ENCODE results near the gene IGFL1.
"Not testable (repeated sequence)": the region's sequence is repeated elsewhere in the genome, so short reads cannot be mapped to it uniquely, and the experiment has no call there.

Gene IGFL1

DNA sequence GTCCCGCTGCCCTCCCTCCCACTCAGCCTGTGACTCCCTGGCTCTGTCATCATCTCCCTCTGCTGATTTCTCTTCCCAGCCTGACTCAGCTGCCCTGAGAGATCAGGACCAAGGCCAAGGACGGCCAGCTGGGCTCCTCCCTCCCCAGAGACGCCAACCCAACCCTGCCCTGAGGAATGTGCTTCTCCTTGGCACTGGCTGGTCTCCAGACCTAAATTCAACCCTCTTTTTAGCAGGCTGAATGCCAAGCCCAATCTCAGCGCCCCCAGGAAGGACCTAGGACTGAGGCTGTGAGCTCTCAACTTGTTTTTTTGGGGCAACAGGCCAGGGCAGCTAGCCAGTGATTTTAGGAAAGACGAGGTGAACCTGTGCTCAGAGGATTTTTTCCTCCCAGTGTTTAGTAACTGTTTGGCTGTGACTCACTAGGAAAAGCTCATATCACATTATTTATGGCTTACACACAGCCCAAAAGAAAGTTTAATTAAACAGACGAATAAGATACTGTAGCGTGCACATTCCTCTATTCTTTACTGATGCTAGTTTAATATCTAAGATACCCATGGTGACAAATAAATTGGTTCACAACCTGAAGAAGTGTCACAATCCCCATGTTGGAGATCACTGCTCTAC, 7.4 kb upstream of the IGFL1 start:
- in situ Hi-C loops (cut with MboI; ENCODE audit: low sequenced_read_pairs): no loop called here

DNA sequence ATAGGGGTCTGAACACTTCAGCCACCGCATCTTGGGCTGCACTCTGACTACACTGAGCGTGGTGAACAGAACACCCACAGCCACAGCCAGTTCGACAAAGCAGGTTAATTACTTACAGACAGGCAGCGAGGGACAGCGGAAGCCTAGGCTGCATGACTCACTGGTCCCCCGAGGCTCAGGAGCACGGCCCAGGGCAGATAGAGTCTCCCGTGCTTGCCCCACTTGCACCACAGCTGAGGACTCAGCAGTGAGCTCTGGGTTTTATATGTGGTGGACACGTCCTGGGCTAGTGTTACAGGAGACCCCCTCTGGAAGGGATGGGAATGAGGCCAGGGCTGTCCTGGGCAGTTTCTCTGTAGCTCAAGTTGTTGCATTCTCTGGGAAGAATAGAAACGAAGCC, 5.8 kb upstream of the IGFL1 start:
- in situ Hi-C loops (cut with MboI; ENCODE audit: low sequenced_read_pairs): not testable (repeated sequence)

DNA sequence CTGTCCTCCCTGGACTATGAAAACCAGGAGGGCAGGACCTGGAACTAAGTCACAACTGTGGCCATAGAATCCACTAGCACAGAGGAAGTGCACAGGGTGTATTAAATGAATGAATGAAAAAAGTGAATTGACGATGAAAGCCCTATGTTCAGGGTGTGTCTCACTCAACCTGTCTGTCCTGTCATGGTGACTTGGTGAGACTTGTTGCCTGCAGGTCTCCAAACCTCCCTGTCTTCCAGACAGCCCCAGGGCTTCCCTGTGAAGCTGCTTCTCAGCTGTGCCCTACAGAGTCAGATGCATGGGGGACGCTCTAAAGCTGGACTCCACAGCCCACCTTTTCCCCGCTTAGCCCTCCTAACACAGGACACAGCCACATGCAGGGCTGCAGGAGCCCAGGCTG, 4.8 kb upstream of the IGFL1 start:
- in situ Hi-C loops (cut with MboI; ENCODE audit: low sequenced_read_pairs): no loop called here

DNA sequence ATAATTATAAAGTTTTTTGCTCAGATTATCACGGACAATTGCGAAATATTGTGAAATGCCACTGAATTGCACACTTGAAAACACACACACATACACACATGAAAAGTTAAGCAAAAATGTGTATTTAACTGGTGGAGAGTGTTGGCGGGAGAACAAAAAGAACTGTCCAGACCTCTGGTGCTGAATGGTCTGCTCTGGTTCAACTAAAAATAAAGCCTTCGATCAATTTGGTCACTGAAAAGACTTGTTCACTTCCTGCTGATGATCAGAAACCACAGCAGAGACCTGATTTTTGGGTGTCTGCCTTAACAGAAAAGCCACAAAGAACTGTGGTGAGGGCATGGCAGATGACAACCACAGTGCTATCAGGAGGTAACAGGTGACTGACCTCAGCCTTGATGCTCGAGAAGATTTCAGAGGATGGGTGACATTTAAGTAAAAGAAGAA, 4.0 kb upstream of the IGFL1 start:
- in situ Hi-C loops (cut with MboI; ENCODE audit: low sequenced_read_pairs): no loop called here

DNA sequence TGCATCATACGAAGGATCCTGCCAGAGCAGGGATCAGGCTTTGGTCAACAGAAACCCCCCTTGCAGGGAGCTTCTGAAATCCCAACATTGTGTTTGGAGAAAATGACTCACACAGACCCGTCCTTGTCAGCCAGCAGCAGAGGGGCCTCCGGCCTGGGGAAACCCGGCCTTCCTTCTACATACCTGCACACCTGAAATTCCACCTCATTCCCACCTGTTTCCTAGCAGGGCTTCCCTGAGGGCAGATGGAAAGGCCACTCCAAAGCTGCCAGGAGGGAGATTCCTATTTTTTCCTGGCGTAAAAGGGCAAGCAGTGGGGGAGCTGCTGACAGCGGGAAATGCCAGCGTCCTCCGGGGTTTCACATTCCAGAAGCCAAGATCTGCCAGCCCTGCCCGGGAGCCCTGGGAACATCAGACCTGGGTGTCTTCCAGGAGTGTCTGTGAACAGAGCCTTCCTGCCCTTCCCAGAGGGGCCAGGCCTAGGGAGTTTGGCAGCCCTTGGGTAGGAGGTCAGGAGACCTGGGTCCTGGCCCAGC, 3.0 kb upstream of the IGFL1 start:
- in situ Hi-C loops (cut with MboI; ENCODE audit: low sequenced_read_pairs): no loop called here

DNA sequence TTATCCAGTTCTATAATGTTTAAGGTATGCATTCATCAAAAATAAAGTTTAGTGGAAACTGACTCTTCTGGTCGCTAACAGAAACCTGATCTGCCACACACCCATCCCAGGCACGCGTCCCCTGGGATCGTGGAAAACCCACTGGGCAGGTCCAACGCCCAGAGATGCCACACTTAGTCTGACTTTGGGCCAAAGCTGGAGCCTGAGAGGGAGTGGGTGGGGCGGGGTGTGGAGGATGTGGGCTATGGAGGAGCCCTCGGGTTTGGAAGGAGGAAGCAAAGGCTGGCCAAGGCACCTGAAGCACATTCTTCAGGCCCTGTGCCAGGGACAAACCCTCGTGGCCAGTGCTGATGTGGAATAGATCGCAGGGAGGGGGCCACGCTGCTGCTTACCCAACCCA, 2.5 kb downstream of the IGFL1 start:
- in situ Hi-C loops (cut with MboI; ENCODE audit: low sequenced_read_pairs): no loop called here

DNA sequence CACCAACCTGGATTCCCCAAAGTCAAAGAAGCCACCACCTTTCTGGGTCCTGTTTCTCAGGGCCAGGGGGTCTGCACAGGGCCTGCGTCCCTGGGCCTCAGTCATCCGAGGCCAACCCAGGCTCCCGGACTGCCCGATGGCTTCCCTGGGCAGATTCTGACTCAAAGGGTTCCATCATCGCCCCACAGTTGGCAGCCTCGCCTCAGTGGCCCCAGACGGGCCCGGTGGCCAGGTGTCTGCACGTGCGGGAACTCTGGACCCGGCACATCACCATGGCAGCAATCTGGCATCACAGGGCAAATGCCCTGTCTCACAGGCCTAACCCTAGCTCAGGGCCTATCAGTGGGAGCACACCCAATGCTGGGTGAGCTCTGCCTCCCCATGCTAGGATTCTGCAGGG, 2.9 kb downstream of the IGFL1 start:
- in situ Hi-C loops (cut with MboI; ENCODE audit: low sequenced_read_pairs): no loop called here

DNA sequence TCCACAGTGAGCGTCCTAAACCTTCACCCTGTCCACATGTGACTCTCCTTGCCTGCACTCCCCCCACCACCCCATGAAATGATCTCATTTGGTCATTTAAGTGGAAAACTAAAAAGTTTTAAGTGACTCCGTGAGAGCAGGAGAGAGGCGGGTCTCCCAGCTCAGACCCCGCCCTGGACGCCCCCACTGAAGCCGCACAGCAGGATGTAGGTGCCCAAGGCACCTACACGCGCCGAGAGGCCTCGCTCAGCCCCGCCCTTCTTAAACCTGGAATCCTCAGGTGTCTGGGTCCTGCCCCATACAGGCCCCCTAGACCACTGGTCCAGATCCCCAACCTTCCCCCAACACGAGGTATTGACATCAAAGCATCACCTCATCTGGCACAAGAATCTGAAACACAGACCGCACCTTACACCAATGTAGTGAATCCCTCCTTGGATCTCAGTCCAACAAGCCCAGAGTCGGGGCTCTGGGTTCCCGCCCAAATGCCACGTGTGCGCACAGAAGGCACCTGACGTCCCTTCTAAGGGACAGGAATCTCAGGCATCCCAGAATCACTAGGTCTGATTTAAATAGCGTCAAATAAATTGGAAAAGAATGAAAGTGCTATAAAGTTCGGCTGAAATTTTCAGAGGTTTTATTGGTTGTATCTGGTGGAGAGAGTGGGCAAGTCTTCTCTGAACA, 3.5 kb downstream of the IGFL1 start:
- in situ Hi-C loops (cut with MboI; ENCODE audit: low sequenced_read_pairs): no loop called here

DNA sequence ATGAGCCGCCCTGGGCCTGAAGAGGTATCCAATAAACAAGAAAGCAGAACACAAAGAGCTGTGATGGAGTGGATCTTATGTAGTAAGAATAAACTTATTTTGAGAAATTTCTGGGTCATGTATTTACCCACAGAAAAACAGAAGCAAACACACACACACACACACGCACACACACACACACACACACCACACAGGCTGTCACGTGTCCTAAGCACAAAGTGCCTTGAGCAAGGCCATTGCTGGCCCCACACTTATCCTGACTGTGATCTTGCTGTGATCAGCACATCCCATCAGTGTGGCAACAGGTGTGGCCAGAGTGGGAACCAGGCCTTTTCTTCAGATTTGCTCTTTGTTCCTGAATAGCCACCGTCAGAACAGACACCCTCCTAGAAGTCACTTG, 4.3 kb downstream of the IGFL1 start:
- in situ Hi-C loops (cut with MboI; ENCODE audit: low sequenced_read_pairs): not testable (repeated sequence)

DNA sequence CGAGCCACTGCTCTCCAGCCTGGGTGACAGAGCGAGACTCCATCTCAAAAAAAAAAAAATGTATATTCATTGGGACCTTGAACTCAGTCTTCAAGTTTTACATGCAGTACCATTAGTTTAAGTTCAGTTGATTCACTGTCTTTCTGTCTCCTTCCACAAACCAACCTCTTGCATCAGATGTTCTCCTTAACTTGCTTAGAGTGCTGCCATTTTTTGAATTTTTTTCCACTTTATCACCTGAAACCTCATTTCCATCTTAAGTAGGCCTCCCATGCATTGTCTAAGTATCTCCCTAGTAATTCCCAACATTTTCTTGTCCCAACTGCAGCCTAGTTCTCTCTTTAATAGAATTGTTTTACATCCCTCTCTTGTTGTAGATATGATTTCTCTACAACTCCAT, 8.6 kb downstream of the IGFL1 start:
- in situ Hi-C loops (cut with MboI; ENCODE audit: low sequenced_read_pairs): not testable (repeated sequence)

DNA sequence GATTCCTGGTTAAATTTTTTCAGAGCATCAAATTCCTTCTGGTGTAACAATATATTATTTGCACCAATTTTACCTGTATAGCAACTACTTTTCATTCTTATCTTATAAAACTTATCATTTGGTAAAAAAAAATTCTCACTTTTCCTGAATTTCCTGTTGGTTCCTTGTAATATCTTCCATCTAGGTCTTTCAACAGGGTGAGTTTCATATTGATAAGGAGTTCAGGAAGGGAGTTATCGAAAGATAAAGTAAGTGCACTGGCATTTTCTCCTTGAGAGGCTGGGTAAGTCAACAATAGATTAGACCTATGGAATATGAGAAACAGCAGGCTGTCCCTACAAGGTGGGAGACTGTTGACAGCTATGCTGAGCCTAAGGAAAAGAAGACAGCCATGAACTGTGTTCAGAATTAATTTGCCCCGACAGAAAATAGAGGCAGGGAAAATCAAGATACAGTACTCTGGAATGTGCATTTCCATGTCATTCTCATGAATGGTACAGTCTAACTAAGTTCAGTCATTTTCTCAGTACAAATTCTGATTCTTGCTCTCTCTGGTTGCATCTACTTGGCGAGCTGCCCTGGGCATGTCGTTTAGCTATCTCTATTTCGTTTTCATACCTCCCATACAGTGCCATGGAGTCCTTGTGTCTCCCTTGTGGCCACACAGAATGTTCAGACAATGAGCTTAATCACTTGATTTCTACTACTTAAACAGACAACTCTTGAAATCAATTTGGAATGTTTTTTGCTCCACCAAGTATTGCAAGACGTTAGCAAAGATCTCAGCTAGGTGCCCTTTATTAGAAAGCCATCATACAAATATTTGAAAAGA, 9.9 kb downstream of the IGFL1 start:
- in situ Hi-C loops (cut with MboI; ENCODE audit: low sequenced_read_pairs): no loop called here

DNA sequence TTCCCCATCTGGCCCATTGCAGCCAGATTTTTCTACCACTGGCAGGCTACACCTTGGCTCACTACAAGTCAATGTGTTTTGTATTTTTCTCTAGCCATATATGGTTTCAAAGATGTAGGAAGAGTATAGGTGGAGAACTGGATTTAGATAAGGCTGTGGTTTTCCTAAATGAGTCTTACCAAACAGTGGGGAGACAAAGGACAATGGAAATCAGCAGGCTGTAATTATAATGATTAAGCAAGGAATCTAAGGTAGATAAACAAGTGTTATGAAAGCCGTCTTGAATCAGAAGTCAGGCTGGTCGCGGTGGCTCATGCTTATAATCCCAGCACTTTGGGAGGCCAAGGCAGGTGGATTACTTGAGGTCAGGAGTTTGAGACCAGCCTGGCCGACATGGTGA, 11.2 kb downstream of the IGFL1 start:
- in situ Hi-C loops (cut with MboI; ENCODE audit: low sequenced_read_pairs): no loop called here

DNA sequence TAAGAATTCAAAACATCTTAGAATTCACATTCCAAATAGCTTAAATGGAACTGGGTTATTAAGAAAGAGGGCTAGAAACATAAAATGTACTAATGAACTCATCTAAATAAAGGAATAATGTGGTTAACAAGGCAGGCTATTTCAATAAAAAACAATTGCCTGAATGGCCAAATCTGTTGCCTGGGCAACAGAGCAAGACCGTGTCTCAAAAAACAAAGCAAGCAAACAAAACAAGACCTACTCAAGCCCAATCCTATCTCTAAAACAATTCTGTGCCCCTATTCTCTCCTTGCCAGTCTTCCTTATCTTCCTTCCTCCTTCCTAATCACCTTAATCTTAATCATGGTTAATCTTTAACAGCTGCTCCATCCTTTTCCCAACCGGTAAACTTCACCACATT, 12.1 kb downstream of the IGFL1 start:
- in situ Hi-C loops (cut with MboI; ENCODE audit: low sequenced_read_pairs): no loop called here

DNA sequence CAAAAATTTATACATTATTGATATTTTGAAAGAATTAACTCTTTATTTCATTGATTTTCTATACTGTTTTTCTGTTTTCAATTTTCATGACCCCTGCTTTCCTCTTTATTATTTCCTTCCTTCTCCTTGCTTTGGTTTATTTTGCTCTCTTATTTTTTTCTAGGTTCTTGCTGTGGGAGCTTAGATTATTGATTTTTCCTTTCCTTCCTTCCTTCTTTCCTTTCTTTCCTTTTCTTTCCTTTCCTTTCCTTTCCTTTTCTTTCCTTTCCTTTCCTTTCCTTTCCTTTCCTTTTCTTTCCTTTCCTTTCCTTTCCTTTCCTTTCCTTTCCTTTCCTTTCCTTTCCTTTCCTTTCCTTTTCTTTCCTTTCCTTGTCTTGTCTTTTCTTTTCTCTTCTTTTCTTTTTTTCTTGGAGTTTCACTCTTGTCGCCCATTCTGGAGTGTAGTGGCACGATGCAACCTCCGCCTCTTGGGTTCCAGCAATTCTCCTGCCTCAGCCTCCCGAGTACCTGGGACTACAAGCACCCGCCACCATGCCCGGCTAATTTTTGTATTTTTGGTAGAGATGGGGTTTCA, 13.6 kb downstream of the IGFL1 start:
- in situ Hi-C loops (cut with MboI; ENCODE audit: low sequenced_read_pairs): not testable (repeated sequence)

DNA sequence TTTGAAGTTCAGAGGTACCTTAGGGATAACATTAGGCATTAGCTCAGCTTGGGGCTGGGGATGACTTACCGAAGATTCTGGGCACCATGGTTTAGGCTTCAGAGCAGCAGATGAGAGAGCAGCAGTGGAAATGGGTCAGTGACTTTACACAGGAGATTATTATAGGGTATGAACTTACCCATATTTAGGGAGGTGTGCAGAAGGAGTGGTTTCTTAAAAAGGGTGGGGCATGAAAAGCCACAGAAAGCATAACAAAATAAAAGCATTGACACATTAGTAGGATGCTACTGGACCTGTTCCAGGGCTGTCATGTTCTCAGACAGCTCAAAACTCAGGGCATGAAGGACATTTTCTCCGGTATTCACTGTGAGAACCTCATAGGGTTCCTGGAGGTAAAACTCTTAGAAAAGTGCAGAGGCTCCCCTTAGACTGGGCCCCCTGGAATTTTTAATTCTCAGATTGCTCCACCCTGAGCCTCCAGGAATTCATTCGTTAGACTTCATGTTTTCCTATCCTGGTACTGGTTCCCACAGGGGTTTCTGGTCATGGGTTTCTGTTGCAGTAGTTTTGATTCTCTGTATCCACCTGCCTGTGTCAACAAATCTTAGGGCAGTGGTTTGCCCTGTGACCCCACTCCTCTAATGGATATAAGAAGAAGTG, 20.7 kb downstream of the IGFL1 start:
- in situ Hi-C loops (cut with MboI; ENCODE audit: low sequenced_read_pairs): no loop called here

DNA sequence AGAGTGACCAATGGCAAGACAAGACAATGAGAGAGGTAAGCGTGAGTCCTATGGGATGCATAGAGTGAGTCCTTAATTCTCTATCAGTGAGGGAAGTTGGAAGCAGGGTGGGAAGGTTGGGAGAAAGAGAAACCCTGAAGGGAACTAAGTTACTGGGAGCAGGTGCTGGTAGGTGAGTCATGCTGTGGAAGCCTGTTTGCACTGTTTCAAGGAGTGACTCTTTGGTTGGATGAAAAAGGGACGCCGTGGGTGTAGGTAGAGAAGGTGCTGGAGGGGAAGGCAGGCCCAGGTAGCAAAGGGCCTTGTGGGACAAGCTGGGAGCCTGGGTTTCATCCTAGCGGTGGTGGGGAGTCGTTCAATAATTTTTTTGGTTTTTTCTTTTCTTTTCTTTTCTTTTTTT, 21.9 kb downstream of the IGFL1 start:
- in situ Hi-C loops (cut with MboI; ENCODE audit: low sequenced_read_pairs): no loop called here

DNA sequence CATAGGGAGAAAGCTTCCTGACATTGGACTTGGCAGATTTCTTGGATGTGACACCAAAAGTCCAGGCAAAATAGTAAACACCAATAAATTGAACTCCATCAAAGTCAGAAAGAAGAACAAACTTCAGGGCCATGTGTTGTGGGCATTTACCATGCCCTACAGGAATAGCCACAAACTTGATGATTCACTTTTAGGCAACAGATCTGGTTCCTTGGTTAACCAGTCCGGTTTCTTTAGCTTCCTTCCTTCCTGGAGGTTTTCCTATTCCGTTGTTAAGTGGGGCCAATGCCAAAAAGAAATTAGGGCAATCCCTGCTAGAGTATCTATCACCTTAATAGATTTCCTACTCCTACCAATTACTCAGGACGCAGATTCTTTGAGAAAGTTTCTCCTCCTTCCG, 25.2 kb downstream of the IGFL1 start:
- in situ Hi-C loops (cut with MboI; ENCODE audit: low sequenced_read_pairs): no loop called here

DNA sequence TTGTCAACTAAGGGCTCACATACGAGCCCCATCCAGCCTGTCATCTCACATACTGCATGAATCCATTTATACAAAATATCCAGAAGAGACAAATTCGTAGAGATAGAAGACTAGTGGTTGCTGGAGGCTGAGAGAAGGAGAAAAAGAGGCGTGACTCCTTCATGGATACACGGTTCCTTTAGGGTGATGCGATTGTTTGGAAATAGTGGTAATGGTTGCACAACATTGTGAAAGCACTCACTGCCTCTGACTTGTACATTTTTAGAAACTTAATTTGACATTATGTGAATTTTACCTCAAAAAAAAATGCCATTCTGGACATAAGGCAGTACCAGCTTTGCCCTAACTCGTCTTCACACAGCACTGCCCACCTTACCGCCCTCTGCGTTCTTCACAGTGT, 27.3 kb downstream of the IGFL1 start:
- in situ Hi-C loops (cut with MboI; ENCODE audit: low sequenced_read_pairs): no loop called here

DNA sequence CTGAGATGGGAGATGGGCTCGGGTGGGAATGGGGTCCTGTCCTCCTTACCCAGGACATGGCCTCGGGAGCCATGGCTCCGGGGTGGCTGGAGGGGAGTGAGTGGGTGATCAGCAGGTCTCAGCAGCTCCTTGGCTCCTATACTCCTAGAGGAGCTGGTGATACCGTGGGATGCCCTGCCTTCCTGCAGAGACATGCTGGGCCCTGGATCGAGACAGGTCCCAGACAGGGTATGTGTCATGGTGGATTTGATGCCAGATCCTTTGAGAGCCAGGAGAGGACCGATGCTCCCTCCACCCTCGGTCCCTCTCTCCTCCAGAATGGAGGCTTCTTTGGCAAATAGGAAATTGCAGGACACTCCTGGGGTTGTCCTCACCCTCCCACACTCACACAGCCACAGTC, 32.0 kb downstream of the IGFL1 start:
- in situ Hi-C loops (cut with MboI; ENCODE audit: low sequenced_read_pairs): loop anchor here (10.0 kb wide), 1 partner anchor 177 kb away; no protein-coding TSS in a partner anchor

DNA sequence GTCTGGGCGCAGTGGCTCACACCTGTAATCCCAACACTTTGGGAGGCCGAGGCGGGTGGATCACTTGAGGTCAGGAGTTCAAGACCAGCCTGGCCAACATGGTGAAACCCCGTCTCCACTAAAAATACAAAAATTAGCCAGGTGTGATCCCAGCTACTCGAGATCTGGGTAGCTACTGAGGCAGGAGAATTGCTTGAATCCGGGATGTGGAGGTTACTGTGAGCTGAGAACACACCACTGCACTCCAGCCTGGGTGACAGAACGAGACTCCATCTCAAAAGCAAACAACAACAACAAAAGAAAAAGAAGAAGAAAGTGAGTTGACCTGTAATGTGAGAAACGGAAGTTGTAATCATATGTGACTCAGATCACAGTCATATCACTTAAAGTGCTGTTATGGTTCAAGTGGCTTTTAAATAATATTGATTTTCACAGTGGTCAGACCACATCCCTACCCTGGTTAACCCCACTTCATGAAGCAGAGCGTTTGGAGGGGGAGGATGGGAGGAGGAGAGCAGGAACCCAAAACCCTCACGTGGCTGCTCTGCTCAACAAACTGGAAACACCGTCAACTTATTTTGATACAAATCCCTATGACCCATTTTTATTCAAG, 33.2 kb downstream of the IGFL1 start:
- in situ Hi-C loops (cut with MboI; ENCODE audit: low sequenced_read_pairs): loop anchor here (10.0 kb wide), 1 partner anchor 178 kb away; no protein-coding TSS in a partner anchor

Data from HL-60/S4 treated with phorbol 12-myristate 13-acetate at 8.2 ng/mL for 4 days and 3 days (cell line).